A673 (cell line): ENCODE measurements around the gene PXDN. TPM values are rescaled to one million over a fixed set of nuclear protein-coding genes. Genes with fewer than 3 reads are reported as not detected.

Experiments used
- BruUV-seq: library from RNA; stranded (reverse); fragments of 400-500 nt; replicated peaks from 2 replicates; lab custom pipeline; 2021; lab: Mats Ljungman, UMichigan
- CTCF ChIA-PET: fragments of 300-600 bp; sonication (Branson Sonifier 250); formaldehyde crosslinking; loops from one replicate; lab custom pipeline; 2022; ENCODE audit warnings: antibody characterized with exemption; lab: Charles Lee
- POLR2A ChIA-PET: fragments of 300-600 bp; sonication (Branson Sonifier 250); formaldehyde crosslinking; loops from one replicate; lab custom pipeline; 2022; ENCODE audit warnings: antibody characterized with exemption; ENCODE audit not compliant: low non-redundant PET; lab: Charles Lee
- DNase-seq: peaks from one replicate; pipeline ENCODE4 v3.0.0-alpha.2; 2015; ENCODE audit warnings: low spot score
- H3K27ac ChIP-seq: fragments of 200-600 bp; sonication (generic); 2 replicates; pipeline ENCODE4 v1.5.1; 2016; ENCODE audit warnings: mixed run types, low read depth, mild to moderate bottlenecking, mixed read lengths, antibody characterized with exemption, low read length; ENCODE audit not compliant: poor library complexity, severe bottlenecking
- H3K27me3 ChIP-seq: fragments of 200-600 bp; sonication (generic); replicated peaks from 2 replicates; pipeline ENCODE4 v1.6.1; 2017; ENCODE audit warnings: mixed run types, low read depth, mild to moderate bottlenecking, mixed read lengths, antibody characterized with exemption, low read length; ENCODE audit not compliant: insufficient read depth, poor library complexity
- H3K36me3 ChIP-seq: fragments of 200-600 bp; sonication (generic); 2 replicates; pipeline ENCODE4 v1.6.1; 2016; ENCODE audit warnings: mixed run types, mild to moderate bottlenecking, mixed read lengths, antibody characterized with exemption, low read length; ENCODE audit not compliant: insufficient read depth, poor library complexity, severe bottlenecking
- H3K4me1 ChIP-seq: fragments of 200-600 bp; sonication (generic); 2 replicates; pipeline ENCODE4 v1.6.1; 2017; ENCODE audit warnings: mixed run types, mild to moderate bottlenecking, mixed read lengths, antibody characterized with exemption, low read length; ENCODE audit not compliant: insufficient read depth, poor library complexity, severe bottlenecking
- H3K4me3 ChIP-seq: fragments of 200-600 bp; sonication (generic); 2 replicates; pipeline ENCODE4 v1.5.1; 2016; ENCODE audit warnings: low read depth, mixed run types, mild to moderate bottlenecking, mixed read lengths, low read length; ENCODE audit not compliant: poor library complexity, severe bottlenecking
- H3K9me3 ChIP-seq: fragments of 200-600 bp; sonication (generic); 2 replicates; pipeline ENCODE4 v1.6.1; 2016; ENCODE audit warnings: mixed run types, low read depth, mild to moderate bottlenecking, mixed read lengths, antibody characterized with exemption, low read length; ENCODE audit not compliant: poor library complexity, severe bottlenecking
- EZH2 ChIP-seq: fragments of 200-600 bp; sonication (generic); IDR thresholded peaks from 2 replicates; pipeline ENCODE4 v1.6.1; 2017; ENCODE audit warnings: borderline replicate concordance, low read depth, mild to moderate bottlenecking, mixed read lengths, antibody characterized with exemption, low read length; ENCODE audit not compliant: poor library complexity, severe bottlenecking
- intact Hi-C: fragments of 100-400 bp; cut with micrococcal nuclease; formaldehyde crosslinking; loops from one replicate; pipeline ENCODE4 v1.10.0; 2022; ENCODE audit not compliant: unreplicated experiment
- total RNA-seq: library from RNA; stranded (reverse); gene quantifications from 2 replicates; pipeline ENCODE4 v1.2.3, GENCODE V29; 2021
- TF ChIP-seq, protein P1 (sequence below): fragments of 300-800, 200-600 bp; sonication (generic); conservative IDR thresholded peaks from 2 replicates; pipeline ENCODE4 v1.5.1; 2017; ENCODE audit warnings: low read depth, mild to moderate bottlenecking, antibody characterized with exemption, low read length, moderate library complexity, mixed read lengths

The PXDN gene
- total RNA-seq, 1 experiment from 2014 or later: 162 TPM

DNA sequence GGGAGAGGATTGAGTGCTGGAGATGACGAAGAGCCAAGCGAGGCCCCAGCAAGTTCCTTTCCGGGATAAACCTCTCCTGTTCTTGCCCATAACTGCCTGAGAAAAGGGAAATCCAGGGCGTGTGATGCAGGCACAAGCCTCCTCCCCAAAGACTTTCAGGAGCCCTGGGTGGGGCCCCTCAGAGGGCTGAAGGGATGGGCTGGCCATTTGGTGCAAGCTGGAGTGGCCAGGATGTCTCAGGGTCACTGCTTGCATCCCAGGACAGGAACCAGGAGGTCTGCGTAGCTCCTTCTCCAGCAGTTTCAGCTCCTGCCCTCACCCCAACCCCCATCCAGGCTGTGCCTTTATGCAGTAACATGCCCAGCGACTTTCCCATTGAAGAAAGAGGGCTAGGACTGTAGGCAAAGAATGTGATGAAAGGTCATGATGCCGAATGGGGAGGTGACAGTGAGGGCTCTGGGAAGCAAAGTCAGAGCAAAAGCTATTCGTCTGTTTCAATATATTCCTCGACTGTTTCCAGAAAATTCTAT lies 80.2 kb downstream of the PXDN start:
- Histone ChIP-seq H3K4me3 (no peak overlapping the region), H3K27me3 (no peaks in the 10 kb centered on the region), H3K36me3 (peaks cover 82% of the 10 kb centered on the region), H3K9me3 (no peaks in the 10 kb centered on the region), H3K4me1 (no peaks in the 10 kb centered on the region), H3K27ac (no peak overlapping the region)
- POLR2A ChIA-PET: no interaction called here
- no TSS peak for BruUV-seq
- TF ChIP-seq, protein P1, sequence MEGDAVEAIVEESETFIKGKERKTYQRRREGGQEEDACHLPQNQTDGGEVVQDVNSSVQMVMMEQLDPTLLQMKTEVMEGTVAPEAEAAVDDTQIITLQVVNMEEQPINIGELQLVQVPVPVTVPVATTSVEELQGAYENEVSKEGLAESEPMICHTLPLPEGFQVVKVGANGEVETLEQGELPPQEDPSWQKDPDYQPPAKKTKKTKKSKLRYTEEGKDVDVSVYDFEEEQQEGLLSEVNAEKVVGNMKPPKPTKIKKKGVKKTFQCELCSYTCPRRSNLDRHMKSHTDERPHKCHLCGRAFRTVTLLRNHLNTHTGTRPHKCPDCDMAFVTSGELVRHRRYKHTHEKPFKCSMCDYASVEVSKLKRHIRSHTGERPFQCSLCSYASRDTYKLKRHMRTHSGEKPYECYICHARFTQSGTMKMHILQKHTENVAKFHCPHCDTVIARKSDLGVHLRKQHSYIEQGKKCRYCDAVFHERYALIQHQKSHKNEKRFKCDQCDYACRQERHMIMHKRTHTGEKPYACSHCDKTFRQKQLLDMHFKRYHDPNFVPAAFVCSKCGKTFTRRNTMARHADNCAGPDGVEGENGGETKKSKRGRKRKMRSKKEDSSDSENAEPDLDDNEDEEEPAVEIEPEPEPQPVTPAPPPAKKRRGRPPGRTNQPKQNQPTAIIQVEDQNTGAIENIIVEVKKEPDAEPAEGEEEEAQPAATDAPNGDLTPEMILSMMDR: no peak
- TF ChIP-seq EZH2: no peak
- no peak for DNase-seq
- intact Hi-C loops: no loop called here
- CTCF ChIA-PET: interaction anchor here (0.6 kb wide), 1 partner anchor 22 kb away, joined by 3 read pairs; no protein-coding TSS in a partner anchor

- ChIA-PET POLR2A (no interaction called here), CTCF (no interaction called here)
- Histone ChIP-seq H3K27me3 (no peaks in the 10 kb centered on the region), H3K4me3 (no peak overlapping the region), H3K9me3 (no peaks in the 10 kb centered on the region), H3K27ac (no peak overlapping the region), H3K36me3 (peaks cover 83% of the 10 kb centered on the region), H3K4me1 (no peaks in the 10 kb centered on the region)
- intact Hi-C loops: no loop called here
- DNase-seq: no peak
- TF ChIP-seq, protein P1: no peak
- TF ChIP-seq EZH2: no peak
- no TSS peak for BruUV-seq
These were observed 80.7 kb downstream of the PXDN start for GRCh38 chr2:1663621-1664020.

DNA sequence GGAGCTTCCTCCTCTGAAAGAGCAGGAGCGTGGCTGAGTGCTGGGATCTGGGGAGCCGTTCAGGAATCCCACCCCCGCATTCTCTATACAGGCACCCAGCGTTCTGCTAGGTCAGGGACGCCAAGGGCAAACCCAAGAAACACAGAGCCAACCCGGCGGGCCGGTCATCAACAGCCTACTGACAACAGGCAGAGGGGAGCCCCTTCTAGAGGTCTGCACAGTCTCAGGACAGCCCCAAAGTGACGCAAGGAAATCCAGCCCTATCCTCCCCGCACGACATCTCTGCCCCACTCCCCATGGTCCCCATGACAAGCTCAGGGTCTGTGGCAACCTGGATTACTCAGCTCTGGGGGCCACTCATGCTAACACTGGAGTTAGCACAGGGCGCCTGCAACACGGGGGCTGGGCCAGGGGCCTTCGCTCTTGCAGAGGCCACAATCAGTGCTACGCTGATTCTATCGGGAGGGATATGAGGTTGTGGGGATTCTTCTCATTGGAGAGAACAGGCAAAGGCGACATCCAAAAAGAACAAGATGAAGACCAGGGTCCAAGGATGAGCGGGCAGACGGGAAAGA lies 81.6 kb downstream of the PXDN start:
- Histone ChIP-seq H3K4me3 (no peak overlapping the region), H3K27me3 (no peaks in the 10 kb centered on the region), H3K27ac (no peak overlapping the region), H3K9me3 (no peaks in the 10 kb centered on the region), H3K36me3 (peaks cover 83% of the 10 kb centered on the region), H3K4me1 (no peaks in the 10 kb centered on the region)
- ChIA-PET POLR2A (no interaction called here), CTCF (no interaction called here)
- BruUV-seq: no TSS peak
- no peak for DNase-seq
- intact Hi-C loops: no loop called here
- TF ChIP-seq EZH2: no peak
- TF ChIP-seq, protein P1: no peak
